CD4-positive, alpha-beta T cell treated with Interferon alpha-2 for 1 hour (primary cell): ENCODE results near the gene VPS4A.
"Not testable (repeated sequence)": the region's sequence is repeated elsewhere in the genome, so short reads cannot be mapped to it uniquely, and the experiment has no call there.

Experiments used
- DNase-seq, 2 donors: peaks; one replicate each; pipeline ENCODE4 v3.0.0-alpha.2; 2020 to 2022

VPS4A gene

DNA sequence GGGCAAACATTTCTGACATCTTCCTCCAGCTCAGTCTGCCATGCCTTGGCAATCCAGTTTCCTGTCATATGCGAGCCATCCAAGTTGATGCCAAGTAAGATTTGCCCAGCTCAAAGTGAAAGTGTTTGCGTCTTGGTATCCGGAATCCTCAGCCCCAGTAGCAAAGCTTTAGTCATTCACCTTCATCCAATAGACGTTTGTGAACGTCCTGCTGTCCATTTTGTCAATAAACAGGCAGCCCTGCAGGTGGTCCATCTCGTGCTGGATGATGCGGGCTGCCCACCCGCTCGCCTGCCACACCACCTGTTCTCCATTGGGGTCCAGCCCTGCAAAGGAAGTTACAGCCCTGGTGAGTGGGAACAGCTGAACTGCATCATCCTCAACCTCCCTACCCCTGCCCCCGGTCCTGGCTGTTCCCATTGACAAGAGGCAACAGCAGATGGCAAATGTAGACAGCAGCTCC lies 17.7 kb downstream of the VPS4A start:
- no peak for DNase-seq

DNA sequence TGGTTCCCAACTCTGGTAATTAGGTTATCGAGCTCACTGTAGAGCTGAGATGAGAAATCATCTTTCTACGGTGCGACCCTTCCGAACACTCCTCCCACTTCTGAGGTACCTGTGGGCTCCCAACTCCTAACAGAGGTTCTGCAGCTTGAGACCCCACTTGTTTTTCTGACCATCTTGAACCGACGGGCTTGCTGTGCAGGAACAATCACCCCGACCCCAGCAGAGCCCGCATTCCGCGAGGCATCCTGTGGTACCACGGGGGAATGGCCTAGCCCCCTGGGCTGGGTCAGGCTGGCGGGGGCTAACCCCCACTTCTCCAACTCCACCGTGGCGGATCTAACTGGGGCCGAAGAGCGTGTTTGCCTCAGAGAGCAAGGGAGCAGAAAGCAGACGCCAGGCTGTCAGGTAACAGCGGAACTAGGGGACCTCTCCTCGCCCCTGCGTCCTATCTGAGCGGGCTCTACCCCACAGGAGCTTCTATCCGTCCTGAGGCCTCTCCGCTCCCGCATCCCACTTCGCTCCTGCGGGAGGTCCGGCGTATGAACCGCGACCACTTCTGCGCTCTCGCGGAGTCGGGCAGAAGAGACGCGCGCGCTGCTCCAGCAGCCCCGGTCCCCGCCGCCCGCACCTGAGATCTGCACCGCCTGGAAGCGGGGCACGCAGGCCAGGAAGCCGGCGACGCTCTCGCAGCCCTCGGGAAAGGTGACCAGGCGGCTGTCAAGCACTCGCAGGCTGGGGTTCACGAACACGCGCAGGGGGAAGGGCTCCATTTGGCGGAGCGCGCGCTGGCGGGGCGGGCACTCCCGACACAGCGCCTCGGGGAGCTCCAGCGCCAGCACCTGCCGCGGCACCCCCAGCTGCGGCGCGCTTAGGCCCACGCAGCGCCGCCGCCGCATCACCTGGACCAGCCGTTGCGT lies 18.5 kb downstream of the VPS4A start:
- no peak for DNase-seq

DNA sequence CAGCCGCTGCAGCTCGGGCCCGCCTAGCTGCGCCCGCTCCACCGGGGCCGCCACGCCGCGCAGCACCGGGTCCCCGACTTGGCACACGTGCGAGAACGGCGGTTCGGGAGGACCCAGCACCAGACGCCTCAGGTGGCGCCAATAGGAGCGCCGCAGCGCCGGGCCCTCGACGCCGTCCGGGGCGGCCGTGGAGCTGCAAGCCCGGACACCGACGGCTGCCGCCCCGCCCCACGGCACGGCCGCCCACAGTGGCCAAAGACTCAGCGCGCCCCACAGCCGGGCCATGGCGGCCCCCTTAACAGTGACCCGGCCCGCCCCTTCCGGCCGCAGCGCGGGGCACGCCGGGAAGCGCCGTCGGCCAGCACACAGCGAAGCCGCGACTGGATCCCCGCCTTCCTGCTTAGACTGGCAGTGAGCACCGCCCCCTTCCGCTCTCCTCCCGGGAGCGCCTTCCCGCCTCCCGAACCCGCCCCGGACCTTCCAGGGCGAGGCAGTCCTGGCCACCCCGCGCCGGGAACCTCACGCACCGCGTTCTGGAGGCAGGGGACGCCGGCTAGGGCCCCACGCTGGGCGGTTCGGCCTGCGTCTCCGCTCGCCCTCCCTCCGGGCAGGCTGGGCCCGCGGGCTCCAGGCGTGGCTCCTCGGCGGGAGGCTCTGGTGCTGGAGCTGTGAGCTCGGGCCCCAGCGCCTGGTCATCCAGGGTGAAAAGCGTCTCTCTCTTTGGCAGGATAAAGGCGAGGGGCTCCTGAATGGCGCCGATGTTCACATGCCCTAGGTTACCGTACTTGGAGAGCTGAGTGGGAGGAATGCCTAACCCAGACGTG lies 19.3 kb downstream of the VPS4A start, which contains the start of gene PDF:
Gene PDF (minus strand): TSS at position 303 of the 824 bp plus-strand sequence. CDS start 18 bp downstream, at position 285.
- peak; percentile 68 to 84 for DNase-seq

DNA sequence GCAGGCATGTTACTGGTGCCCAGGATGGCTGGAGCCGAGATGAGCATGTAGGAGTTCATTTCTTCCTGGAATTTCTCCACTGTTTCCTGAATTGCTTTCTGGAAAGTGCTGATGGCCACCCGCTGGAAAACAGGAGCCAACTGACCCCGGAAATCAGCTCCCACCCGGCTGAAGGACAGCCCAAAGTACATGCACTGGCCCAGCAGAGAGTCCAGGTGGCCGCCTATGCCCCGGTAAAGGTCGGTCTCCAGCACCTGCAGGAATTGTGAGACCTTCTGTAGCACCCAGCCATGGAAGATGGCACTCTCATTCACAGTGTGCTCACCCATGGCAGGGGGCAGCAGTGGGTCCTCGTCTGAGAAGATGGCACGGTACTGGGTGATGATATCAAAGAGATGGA lies 23.5 kb downstream of the VPS4A start:
- no peak for DNase-seq

DNA sequence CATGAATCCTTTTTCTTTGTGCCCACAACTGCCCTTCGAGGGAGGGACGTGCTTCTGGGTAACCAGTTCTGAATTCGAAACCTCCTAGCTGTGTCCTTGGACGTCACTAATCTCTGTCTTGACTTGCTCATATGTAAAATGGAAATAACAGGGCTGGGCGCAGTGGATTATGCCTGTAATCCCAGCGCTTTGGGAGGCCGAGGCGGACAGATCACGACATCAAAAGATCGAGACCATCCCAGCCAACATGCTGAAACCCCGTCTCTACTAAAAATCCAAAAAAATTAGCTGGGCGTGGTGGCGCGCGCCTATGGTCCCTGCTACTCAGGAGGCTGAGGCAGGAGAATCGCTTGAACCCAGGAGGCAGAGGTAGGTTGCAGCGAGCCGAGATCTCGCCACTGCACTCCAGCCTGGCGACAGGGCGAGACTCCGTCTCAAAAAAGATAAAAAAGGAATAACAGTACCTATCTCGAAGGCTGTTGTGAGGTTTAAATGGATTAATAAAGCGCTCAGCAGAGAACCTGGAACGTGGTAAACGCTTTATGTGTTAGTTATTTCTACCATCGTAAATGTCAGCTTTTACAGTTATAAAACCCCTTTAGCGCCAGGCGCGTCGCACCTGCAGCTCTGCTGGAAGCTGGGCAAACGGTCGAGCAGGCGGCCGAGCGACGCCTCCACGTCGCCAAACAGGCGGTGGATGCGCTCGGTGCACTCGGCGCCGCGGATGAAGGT lies 27.6 kb downstream of the VPS4A start:
- DNase-seq = no peak

DNA sequence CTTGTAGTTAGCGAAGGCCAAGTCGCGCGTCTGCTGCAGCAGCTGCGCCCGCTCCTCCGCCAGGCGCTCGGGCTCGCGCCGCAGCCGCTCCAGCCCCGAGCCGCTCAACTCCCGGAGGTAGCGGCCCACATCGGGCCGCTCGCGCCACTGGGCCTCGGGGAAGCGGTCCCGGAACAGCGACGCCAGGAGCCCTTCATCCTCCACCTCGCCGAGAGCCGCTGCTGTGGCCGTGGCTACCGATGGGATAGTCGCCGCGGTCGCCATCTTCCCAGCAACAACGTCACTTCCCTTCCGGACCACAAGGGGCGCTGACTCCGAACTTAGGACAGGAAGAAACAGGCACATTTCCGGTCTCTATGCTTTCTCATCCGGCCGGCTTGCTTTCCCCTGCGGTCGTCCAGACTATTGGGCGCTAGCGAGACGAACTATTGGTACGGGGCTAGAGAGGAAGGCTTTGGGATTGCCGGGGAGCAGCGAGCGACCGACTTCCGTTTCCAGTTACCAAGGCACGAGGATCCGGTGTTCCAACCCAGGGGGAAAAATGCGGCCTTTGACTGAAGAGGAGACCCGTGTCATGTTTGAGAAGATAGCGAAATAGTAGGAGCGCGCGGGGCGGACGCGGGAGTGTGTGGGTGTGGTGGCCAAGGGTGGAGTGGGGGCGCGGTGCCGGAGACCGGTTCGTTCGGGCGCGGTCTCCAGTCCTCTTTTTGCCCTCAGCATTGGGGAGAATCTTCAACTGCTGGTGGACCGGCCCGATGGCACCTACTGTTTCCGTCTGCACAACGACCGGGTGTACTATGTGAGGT lies 28.3 kb downstream of the VPS4A start, which contains the start of the genes COG8 and NIP7:
Gene COG8 (minus strand): TSS at position 276 of the 806 bp plus-strand sequence. CDS start 12 bp downstream, at position 264.
Gene NIP7 (plus strand): TSS at position 484 of the 806 bp plus-strand sequence. CDS start 58 bp downstream, at position 542.
- peak; percentile 92 to 95 for DNase-seq

DNA sequence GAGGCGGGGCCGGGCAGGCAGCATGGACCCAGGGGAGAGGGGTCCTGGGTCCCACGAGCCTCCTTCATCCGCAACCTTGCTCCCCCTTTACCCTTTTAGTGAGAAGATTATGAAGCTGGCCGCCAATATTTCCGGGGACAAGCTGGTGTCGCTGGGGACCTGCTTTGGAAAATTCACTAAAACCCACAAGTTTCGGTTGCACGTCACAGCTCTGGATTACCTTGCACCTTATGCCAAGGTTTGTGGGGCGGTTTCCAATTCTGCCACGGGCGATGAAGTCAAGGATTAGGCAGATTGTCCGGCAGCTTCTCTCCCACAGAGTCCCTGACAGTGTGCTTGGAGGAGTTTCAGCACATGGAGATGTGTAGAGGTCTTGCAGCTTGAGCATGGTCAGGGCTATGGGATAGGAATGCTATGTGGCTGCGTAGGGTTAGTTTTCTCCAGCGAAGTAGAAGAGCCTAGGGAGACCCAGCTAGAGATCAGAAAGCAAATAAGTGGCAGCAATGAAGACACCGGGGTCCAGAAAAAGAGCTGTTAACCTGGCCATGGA lies 29.0 kb downstream of the VPS4A start:
- no peak for DNase-seq

DNA sequence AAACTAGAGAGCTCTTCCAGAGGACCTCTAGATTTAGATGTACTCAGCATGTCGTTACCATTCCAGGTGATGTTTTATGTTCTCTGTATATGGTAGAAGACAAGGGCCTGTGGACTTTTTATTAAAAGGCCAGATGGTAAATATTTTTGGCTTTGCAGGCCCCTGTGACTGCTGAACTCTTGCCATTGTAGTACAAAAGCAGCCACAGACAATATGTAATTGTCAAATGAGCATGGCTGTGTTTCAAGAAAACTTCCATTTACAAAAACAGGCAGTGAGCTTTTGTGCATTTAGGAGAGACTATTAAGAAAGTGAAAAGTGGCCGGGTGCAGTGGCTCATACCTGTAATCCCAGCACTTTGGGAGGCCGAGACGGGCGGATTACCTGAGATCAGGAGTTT lies 33.0 kb downstream of the VPS4A start:
- no peak for DNase-seq

DNA sequence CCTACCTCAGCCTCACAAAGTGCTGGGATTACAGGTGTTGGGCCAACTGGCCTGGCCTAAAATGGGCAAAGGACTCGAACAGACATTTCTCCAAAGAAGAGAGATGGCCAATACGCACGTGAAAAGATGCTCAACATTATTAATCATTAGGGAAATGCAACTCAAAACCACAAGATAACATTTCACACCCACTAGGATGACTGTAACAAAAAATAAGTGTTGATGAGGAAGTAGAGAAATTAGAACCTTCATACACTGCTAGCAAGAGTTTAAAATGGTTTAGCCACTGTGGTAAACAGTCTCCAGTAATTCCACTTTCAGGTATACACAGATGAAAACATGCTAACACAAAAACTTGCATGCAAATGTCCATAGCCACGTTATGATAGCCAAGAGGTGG lies 34.8 kb downstream of the VPS4A start:
- no peak for DNase-seq

DNA sequence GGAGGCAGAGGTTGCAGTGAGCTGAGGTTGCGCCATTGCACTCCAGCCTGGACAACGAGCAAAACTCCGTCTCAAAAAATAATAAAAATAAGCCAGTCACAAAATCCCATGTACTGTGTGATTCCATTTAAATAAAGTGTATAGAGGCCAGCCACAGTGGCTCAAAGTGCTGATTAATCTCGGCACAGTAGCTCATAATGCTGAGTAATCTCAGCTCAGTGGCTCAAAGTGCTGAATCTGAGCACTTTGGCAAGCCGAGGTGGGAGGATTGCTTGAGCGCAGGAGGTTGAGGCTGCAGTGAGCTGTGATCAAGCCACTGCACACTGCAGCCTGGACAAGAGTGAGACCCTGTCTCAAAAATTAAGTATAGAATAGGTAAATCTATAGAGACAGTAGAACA lies 35.5 kb downstream of the VPS4A start:
- no peak for DNase-seq

DNA sequence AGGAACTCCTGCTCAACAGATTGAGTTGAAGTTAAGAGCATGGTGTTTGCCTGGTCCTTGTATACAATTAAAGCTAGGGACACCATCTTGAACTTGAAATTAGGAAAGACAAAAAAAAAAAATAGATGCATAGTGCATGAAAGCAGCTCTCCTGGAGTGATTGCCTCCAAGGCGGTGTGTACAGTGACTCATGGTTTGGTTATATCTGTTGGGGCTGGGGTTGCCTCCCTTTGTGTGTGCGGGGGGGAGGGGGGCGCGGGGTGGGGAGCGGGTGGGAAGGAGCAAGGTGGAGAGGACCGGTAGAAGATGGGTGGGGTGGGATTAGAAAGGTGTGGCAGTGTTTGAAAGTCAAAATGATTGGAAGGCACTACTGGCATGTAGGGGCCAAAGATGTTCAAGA lies 37.1 kb downstream of the VPS4A start:
- no peak for DNase-seq

DNA sequence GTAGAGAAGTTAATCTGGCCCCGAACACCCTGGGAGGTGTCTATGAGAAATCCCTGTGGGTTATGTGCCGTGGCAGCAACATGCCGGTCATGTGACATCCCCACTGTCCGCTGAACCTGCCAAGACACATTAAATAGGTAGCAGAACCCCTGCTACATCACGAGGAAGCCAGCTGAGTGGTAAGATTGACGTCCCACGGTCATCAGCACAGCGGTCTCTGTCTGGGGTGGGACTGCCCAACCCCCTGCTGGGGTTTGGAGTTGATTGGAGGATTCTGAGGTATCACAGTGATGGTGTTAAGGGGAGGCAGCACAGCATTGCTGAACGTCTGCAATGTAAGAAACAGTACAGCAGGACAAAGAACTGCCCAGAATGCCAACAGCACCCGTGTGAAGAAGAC lies 38.4 kb downstream of the VPS4A start:
- DNase-seq = no peak

DNA sequence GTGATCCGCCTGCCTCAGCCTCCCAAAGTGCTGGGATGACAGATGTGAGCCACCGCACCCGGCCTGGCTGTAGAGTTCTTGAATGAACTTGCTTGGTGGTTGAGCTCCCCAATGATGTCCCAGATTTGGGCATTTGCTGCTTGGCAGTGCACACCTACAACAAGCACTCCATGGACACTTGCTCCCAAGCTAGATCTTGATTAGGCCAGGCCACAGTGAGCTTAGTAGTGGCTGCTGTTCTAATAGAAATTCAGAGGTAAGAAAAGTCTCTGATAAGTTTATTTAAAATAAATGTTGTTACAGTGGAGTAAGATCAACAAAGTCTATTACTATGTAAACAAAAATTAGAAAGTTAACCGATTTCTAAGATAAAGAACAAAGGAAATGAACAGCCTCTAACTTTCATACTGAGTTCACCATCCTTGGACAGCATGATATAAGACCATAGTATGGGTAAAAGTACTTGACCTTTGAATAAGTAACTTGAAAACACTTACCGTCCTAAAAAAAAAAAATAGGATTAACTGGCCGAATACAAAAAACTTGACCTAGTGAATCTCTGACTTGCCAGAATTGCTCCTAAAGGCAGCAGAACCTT lies 39.5 kb downstream of the VPS4A start:
- no peak for DNase-seq

DNA sequence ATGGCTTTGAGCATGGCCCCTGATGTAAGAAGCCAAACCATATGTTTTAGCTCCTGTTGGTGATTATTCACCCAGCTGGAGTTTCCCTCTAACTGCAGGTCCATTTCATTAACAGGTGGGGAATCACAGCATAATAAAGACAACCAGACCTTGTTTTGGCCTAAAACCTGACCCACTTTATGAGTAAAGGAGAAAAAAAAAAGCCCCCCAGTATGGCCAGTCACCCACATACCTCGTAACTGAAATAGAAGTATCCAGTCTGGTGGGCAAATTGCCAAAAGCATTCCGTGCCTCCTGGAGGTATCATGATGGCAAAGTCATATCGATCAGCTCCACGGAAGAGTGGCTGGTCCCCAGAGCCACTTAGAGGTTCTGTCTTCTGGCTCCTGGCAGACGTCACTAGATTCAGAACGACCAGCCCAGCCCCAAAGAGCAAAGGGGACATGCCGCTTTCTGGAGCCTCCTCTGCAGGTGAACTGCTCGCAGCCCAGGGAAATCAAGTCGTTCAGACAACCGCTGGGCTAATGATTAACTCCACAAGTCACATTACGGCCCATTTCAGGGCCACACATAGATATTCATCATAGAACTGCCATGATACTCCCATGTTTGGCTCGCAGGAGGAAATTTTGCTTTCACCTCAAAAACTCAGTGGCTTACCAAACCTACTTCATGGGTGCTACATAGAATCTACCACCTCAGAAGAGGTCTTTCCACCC lies 40.3 kb downstream of the VPS4A start, which contains the start of gene TMED6:
Gene TMED6 (minus strand): TSS at position 478 of the 719 bp plus-strand sequence. CDS start 33 bp downstream, at position 445.
- DNase-seq = no peak

DNA sequence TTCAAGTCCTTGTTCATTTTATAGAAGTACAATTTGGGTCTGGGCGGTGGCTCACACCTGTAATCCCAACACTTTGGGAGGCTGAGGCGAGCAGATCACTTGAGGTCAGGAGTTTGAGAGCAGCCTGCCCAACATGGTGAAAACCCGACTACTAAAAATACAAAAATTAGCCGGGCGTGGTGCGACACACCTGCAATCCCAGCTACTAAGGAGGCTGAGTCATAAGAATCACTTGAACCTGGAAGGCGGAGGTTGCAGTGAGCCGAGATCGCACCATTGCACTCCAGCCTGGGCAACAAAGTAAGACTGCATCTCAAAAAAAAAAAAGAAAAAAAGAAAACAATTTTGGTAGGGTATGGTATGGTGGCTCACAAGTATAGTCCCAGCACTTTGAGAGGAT lies 48.9 kb downstream of the VPS4A start:
- DNase-seq = not testable (repeated sequence)

DNA sequence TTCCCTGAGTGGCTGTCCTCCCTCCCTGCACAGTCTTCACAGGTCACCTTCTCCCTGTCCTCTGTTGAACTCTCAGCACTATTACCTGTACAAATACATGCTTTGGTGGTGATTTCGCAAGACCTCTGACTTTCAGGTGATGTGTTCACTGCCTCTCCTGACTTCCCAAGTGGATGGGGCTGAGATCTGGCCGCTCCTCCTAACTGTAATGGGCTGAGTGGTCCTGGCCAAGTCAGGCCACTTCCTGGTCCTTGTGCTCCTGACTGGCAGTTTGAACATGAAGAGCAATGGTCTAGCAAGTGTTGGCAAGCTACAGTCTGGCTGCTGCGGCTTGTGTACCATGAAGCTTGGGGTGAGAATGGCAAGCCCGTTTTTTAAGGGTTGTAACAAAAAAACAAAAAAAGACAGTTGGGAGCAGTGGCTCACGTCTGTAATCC lies 52.1 kb downstream of the VPS4A start:
- no peak for DNase-seq

DNA sequence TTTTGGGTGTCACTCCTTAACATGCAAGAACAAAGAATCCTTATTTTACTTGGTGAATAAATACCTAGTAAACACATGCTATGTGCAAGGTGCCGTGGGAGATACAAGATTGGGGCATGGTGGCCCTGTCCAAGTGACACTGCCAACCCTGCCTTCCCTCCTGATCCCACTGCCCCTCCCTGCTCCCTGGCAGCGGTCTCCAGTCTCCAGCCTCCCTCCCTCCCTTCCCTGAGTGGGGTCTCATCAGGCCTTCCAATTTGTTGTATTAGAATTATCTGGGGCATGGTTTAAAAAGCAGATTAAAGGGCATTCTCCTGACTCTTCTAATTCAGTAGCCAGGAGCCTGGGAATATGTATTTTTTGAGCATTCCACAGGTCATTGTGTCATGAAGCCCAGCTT lies 52.9 kb downstream of the VPS4A start:
- DNase-seq = no peak

DNA sequence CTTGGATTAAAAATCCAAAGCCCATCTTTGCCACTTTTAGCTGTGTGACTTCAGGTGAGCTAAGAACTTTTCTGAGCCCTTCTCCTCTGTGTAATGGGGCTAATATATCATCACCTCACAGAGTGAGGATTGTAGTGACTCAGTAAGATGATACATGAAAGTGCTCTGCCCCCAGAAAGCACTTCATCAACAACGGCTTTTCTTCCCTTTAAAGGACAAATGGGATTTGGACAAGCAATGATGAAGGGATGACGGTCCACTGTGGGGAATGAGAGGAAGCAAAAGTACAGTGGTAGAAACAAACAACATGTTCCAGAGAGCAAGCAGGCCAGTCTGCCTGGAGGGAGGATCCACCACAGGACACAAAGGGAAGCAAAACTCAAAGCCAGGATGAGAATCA lies 54.8 kb downstream of the VPS4A start:
- DNase-seq = no peak

DNA sequence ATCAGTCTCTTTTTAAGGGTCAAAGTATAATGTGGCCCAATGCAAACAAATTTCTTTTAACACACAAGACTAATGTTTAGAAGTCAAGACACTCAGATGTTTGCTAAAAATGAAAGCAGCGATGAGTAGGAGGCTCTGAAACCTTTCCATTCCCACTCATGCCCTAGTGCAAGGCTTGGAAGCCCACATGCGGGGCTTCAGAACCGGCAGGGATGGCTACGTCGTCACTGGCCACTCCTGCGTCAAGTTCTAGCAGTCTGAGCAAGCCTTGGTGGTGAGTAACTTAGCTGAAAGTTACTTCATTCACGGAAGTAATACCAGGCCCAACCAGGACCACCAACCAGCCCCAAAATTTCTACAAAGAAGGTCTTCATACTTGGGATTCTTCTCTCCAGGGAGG lies 55.3 kb downstream of the VPS4A start:
- no peak for DNase-seq

DNA sequence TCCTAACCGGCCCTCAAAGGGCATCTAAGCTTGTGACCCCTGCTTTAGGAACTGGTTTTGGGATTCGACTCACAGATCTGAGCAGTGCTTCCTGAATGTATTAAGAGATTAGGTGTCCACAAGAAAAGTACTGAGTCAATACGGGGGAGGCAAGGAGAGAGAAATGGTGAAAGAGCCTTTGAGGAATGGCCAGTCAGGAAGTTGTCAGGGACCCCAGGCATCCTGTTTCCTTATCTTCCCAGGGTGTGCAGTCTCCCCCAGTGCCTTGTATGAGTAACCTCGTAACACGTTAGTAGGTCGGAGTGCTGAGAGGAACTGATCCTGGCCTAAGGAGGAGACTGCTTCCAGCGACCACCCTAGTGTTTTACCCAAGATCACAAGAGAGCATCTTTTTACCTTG lies 56.8 kb downstream of the VPS4A start:
- no peak for DNase-seq
